HEK293 (cell line): ENCODE results near the gene MYOM3.

ENCODE experiments used
- ZNF133 ChIP-seq: fragments of 450-650 bp; formaldehyde crosslinking; IDR thresholded peaks from 2 replicates; pipeline ENCODE4 v1.5.1; 2016; ENCODE audit warnings: missing biosample characterization, missing genetic modification characterization
- ZNF548 ChIP-seq: fragments of 450-650 bp; formaldehyde crosslinking; IDR thresholded peaks from 2 replicates; pipeline ENCODE4 v1.5.1; 2016; ENCODE audit warnings: missing biosample characterization, missing genetic modification characterization
- TF ChIP-seq, protein P1 (sequence below): fragments of 450-650 bp; formaldehyde crosslinking; IDR thresholded peaks from 2 replicates; pipeline ENCODE4 v1.5.1; 2016; ENCODE audit warnings: missing biosample characterization, missing genetic modification characterization

DNA sequence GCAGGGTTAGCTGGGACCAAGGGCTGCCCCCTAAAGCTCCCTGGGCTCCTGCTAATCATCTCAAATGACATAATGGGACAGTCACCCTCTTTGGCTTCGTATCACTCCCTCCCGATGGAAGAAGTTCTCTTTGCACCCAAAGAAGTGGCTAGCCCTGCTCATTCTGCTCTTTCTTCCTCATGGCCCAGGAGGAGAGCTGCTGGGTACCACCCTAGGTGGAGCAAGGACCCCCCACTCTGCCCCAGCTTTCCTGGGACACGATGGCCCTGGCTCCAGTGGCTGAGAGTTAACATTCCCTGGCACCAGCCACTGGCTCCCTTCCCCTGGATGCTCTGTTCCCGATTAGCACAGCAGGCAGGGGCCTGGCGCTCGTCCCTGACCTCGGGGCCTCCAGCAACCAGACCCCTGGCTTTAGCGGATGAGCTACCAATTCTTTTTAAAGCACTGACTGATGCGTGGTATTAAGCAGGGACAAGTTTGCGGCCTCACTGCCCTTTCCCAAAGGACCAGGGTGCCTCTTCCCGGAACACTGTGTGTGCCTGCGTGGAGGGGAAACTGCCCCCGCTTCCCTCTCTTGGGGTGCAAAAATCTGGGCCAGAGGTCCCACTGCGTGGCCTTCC lies 1.2 kb downstream of the MYOM3 start:
- TF ChIP-seq ZNF548 (tag by site-specific recombination) (no peak), ZNF133 (tag by site-specific recombination) (no peak)
- TF ChIP-seq, protein P1, sequence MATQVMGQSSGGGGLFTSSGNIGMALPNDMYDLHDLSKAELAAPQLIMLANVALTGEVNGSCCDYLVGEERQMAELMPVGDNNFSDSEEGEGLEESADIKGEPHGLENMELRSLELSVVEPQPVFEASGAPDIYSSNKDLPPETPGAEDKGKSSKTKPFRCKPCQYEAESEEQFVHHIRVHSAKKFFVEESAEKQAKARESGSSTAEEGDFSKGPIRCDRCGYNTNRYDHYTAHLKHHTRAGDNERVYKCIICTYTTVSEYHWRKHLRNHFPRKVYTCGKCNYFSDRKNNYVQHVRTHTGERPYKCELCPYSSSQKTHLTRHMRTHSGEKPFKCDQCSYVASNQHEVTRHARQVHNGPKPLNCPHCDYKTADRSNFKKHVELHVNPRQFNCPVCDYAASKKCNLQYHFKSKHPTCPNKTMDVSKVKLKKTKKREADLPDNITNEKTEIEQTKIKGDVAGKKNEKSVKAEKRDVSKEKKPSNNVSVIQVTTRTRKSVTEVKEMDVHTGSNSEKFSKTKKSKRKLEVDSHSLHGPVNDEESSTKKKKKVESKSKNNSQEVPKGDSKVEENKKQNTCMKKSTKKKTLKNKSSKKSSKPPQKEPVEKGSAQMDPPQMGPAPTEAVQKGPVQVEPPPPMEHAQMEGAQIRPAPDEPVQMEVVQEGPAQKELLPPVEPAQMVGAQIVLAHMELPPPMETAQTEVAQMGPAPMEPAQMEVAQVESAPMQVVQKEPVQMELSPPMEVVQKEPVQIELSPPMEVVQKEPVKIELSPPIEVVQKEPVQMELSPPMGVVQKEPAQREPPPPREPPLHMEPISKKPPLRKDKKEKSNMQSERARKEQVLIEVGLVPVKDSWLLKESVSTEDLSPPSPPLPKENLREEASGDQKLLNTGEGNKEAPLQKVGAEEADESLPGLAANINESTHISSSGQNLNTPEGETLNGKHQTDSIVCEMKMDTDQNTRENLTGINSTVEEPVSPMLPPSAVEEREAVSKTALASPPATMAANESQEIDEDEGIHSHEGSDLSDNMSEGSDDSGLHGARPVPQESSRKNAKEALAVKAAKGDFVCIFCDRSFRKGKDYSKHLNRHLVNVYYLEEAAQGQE (tag by site-specific recombination) = no peak
